ENCODE results near the gene RBM4.

Gene RBM4

GRCh38 chr11:66649903-66650302, 11.4 kb downstream of the RBM4 start:
- no peak for DNase-seq (ENCODE audit: low spot score)
- TF ChIP-seq CTCF (IDR thresholded peaks at IDR 0.05; ENCODE audit: extremely low read depth, insufficient read depth, missing control alignments) = no peak
- in situ Hi-C loops (cut with MboI; ENCODE audit: low pct_unique_long_range_greater_than_20kb, low sequenced_read_pairs, unreplicated experiment) = no loop called here

- in situ Hi-C loops (cut with MboI; ENCODE audit: low pct_unique_long_range_greater_than_20kb, low sequenced_read_pairs, unreplicated experiment) = no loop called here
- no peak for TF ChIP-seq CTCF (IDR thresholded peaks at IDR 0.05; ENCODE audit: extremely low read depth, insufficient read depth, missing control alignments)
- no peak for DNase-seq (ENCODE audit: low spot score)
Observed at GRCh38 chr11:66651016-66651415, 12.5 kb downstream of the RBM4 start.

DNA sequence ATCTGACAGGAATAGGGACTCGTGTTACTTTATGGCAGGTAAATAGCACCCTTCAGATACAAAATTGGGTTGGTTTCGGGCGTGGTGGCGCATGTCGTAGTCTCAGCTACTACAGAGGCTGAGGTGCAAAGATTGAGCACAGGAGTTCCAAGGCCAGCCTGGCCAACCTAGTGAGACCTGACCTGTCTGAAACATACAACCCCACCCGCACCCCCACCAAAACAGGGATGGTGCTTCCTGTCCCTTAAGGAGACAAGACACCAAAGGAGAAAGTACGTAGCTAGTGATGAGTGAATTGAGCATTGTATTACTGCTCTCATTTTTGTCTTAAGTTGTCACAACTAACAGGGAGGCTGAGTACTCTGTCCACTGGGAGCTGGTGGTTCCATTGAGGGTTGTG, 14.1 kb downstream of the RBM4 start:
- no peak for DNase-seq (ENCODE audit: low spot score)
- no peak for TF ChIP-seq CTCF (IDR thresholded peaks at IDR 0.05; ENCODE audit: extremely low read depth, insufficient read depth, missing control alignments)
- in situ Hi-C loops (cut with MboI; ENCODE audit: low pct_unique_long_range_greater_than_20kb, low sequenced_read_pairs, unreplicated experiment) = no loop called here

DNA sequence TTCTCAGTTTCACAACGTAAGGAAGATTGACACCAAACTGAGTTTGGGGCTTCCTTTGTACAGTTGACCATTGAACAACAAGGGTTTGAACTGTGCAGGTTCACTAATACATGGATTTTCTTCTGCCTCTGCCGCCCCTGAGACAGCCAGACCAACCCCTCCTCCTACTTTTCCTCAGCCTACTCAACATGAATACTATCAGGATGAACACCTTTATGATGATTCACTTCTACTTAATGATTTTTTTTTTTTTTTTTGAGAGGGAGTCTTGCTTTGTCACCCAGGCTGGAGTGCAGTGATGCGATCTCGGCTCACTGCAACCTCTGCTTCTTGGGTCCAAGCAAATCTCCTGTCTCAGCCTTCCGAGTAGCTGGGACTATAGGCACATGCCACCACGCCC, 14.6 kb downstream of the RBM4 start:
- in situ Hi-C loops (cut with MboI; ENCODE audit: low pct_unique_long_range_greater_than_20kb, low sequenced_read_pairs, unreplicated experiment) = no loop called here

DNA sequence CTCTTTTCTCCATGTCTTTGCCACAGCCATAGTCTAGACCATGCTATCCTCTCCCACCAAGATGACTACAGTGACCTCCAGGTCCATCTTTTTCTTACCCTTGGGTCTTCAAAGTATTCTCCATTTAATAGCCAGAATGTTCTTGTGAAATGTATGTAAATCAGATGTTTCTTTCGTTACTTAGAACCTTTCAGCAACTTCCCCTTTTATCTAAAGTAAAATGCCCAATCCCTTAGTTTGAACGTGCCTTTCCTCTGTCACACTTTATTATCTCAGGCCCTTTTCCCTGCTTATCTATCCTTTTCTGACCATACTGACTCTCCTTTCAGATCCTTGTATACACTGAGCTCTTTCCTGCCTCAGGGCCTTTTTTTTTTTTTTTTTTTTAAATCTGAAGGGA, 21.3 kb downstream of the RBM4 start:
- DNase-seq (ENCODE audit: low spot score) = no peak
- TF ChIP-seq CTCF (IDR thresholded peaks at IDR 0.05; ENCODE audit: extremely low read depth, insufficient read depth, missing control alignments) = no peak
- in situ Hi-C loops (cut with MboI; ENCODE audit: low pct_unique_long_range_greater_than_20kb, low sequenced_read_pairs, unreplicated experiment) = no loop called here

More for the DNA sequence above, 14.6 kb downstream of the RBM4 start:
- no peak for DNase-seq (ENCODE audit: low spot score)
- no peak for TF ChIP-seq CTCF (IDR thresholded peaks at IDR 0.05; ENCODE audit: extremely low read depth, insufficient read depth, missing control alignments)

DNA sequence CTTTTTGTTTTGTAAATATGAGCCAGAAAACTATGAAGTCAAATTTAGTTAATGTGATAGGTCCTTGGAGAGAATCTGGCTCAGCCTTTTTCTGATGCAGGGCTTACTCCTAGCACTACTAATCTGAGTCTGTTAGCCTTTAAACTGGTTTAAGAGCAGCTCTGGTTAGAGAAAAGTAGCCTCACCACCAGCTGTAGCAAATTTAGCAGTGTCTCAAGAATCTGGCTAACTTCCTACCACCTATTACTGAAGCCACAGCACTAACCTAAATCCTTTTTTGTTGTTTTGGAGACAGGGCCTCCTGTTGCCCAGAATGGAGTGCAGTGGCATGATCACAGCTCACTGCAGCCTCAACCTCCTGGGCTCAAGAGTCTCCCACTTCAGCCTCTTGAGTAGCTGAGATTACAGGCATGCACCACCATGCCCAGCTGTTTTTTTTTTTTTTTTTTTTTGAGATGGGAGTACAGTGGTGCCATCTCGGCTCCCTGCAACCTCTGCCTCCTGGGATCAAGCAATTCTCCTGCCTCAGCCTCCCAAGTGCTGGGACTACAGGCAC, 25.3 kb downstream of the RBM4 start:
- in situ Hi-C loops (cut with MboI; ENCODE audit: low pct_unique_long_range_greater_than_20kb, low sequenced_read_pairs, unreplicated experiment) = no loop called here
- no peak for TF ChIP-seq CTCF (IDR thresholded peaks at IDR 0.05; ENCODE audit: extremely low read depth, insufficient read depth, missing control alignments)
- DNase-seq (ENCODE audit: low spot score) = no peak

GRCh38 chr11:66665369-66665768, 26.9 kb downstream of the RBM4 start:
- no peak for DNase-seq (ENCODE audit: low spot score)
- in situ Hi-C loops (cut with MboI; ENCODE audit: low pct_unique_long_range_greater_than_20kb, low sequenced_read_pairs, unreplicated experiment) = no loop called here
- TF ChIP-seq CTCF (IDR thresholded peaks at IDR 0.05; ENCODE audit: extremely low read depth, insufficient read depth, missing control alignments) = no peak

Measured in GM13977 (cell line).